Measurements from ENCODE around the gene TAOK1.

DNA sequence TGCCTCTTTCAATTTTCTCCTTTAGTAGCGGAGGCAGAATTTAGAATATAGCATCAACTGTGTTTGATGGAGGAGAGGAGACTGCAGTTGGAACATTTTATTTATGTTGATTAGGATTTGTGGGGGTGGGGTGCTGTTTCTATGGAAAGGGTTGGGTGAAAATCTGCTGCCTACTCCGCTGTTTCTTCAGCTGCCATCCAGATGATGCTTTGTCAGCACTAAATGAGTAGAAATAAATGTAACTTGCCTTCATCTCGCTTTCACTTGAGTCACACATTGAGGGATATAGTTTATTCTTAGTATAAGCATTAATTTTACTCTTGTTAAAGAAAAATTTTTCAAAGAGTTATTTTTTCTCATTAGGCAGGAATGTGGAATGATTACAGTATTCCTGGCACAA is 134.5 kb downstream of the TAOK1 start:
- TF ChIP-seq CEBPB (IDR thresholded peaks at IDR 0.05; ENCODE audit: low read depth) = no peak
- TF ChIP-seq, protein P1, sequence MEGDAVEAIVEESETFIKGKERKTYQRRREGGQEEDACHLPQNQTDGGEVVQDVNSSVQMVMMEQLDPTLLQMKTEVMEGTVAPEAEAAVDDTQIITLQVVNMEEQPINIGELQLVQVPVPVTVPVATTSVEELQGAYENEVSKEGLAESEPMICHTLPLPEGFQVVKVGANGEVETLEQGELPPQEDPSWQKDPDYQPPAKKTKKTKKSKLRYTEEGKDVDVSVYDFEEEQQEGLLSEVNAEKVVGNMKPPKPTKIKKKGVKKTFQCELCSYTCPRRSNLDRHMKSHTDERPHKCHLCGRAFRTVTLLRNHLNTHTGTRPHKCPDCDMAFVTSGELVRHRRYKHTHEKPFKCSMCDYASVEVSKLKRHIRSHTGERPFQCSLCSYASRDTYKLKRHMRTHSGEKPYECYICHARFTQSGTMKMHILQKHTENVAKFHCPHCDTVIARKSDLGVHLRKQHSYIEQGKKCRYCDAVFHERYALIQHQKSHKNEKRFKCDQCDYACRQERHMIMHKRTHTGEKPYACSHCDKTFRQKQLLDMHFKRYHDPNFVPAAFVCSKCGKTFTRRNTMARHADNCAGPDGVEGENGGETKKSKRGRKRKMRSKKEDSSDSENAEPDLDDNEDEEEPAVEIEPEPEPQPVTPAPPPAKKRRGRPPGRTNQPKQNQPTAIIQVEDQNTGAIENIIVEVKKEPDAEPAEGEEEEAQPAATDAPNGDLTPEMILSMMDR (IDR thresholded peaks at IDR 0.05 in 2 of 3, conservative IDR thresholded peaks at IDR 0.05 in 1 of 3; ENCODE audit: borderline replicate concordance in 1 of 3, insufficient read depth in 1 of 3, low read depth in 2 of 3, low read length in 2 of 3) = no peak
- no peak for TF ChIP-seq POLR2A (IDR thresholded peaks at IDR 0.05; ENCODE audit: borderline replicate concordance, extremely low read depth, insufficient read depth, insufficient read length)
- TF ChIP-seq, protein P2, sequence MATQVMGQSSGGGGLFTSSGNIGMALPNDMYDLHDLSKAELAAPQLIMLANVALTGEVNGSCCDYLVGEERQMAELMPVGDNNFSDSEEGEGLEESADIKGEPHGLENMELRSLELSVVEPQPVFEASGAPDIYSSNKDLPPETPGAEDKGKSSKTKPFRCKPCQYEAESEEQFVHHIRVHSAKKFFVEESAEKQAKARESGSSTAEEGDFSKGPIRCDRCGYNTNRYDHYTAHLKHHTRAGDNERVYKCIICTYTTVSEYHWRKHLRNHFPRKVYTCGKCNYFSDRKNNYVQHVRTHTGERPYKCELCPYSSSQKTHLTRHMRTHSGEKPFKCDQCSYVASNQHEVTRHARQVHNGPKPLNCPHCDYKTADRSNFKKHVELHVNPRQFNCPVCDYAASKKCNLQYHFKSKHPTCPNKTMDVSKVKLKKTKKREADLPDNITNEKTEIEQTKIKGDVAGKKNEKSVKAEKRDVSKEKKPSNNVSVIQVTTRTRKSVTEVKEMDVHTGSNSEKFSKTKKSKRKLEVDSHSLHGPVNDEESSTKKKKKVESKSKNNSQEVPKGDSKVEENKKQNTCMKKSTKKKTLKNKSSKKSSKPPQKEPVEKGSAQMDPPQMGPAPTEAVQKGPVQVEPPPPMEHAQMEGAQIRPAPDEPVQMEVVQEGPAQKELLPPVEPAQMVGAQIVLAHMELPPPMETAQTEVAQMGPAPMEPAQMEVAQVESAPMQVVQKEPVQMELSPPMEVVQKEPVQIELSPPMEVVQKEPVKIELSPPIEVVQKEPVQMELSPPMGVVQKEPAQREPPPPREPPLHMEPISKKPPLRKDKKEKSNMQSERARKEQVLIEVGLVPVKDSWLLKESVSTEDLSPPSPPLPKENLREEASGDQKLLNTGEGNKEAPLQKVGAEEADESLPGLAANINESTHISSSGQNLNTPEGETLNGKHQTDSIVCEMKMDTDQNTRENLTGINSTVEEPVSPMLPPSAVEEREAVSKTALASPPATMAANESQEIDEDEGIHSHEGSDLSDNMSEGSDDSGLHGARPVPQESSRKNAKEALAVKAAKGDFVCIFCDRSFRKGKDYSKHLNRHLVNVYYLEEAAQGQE (IDR thresholded peaks at IDR 0.05; ENCODE audit: low read depth) = no peak
- TF ChIP-seq EZH2phosphoT487 (IDR thresholded peaks at IDR 0.05; ENCODE audit: borderline replicate concordance) = no peak
- TF ChIP-seq FOSL1 (IDR thresholded peaks at IDR 0.05; ENCODE audit: low read depth) = no peak
- no peak for TF ChIP-seq RAD21 (IDR thresholded peaks at IDR 0.05; ENCODE audit: low read depth)
- TF ChIP-seq ELF1 (IDR thresholded peaks at IDR 0.05; ENCODE audit: borderline replicate concordance, low read depth) = no peak
- TF ChIP-seq EZH2 (IDR thresholded peaks at IDR 0.05) = no peak

Data from HCT116 (cell line).